GM10248 (cell line): ENCODE results near the gene ARX.

ENCODE experiments used
- CTCF ChIA-PET: fragments of 300-600 bp; sonication (Branson Sonifier 250); formaldehyde crosslinking; extraction: SDS; loops from one replicate; lab custom pipeline; 2021; ENCODE audit warnings: antibody characterized with exemption; lab: Yijun Ruan, JAX
- POLR2A ChIA-PET: fragments of 350-650 bp; sonication (Branson Sonifier 250); formaldehyde crosslinking; extraction: SDS; loops from one replicate; lab custom pipeline; 2020; ENCODE audit warnings: antibody characterized with exemption; lab: Yijun Ruan, JAX
- DNase-seq: peaks from one replicate; pipeline ENCODE4 v3.0.0; 2012; ENCODE audit errors: extremely low spot score
- TF ChIP-seq, protein P1 (sequence below): IDR thresholded peaks from 2 replicates; pipeline ENCODE4 v1.5.1; 2012; ENCODE audit warnings: mild to moderate bottlenecking, low read depth; ENCODE audit errors: extremely low read depth, missing control alignments, control extremely low read depth

The ARX gene

DNA sequence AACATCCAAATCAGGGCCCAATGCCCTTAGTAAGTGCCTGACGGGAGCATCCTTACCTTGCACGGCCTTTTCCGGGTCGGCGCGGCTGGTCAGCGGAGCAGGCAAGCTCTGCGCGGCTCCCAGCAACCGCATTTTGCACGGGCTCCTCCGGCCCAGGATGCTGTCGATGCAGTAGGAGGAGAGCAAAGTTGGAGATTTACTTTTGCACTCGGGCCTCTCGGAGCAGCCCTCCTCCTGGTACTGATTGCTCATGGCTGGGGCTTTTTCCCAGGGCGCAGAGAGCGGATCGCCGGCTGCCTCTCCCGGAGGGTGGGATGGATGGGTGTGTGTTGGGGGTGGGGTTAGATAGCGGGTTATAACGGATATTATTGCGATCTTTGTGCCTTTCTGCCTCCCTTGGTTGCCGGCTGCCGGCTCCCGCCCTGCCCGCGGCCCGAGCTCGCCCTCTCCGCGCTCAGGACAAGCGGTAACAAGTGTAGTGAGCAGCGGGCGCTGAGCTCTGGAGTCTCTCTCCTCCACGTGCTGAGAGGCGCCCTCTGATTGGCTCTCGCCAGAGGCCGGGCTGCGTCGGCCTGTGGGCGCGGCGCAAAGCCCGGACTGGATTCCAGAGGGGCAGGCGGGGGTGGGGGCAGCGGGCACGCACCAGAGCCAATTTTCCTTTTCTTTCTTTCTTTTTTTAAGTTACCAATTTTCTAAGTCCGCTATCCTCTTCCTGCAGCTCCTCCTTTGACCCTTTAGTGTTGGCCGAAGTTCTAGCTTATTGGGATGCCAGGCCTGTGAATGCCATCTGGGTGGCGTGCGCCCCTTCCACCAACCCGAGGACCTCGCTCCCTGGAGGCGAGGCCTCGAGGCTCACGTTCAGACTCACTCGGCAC lies at the start of gene ARX:
ARX (minus strand) TSS at position 480 of the 875 bp plus-strand sequence; CDS start at position 252, 228 bp downstream.
- peak; percentile 75 for DNase-seq
- POLR2A ChIA-PET = no interaction called here
- CTCF ChIA-PET = interaction anchor here (1.2 kb wide), 1 partner anchor 177 kb away, joined by 4 read pairs; no protein-coding TSS in a partner anchor
- TF ChIP-seq, protein P1, sequence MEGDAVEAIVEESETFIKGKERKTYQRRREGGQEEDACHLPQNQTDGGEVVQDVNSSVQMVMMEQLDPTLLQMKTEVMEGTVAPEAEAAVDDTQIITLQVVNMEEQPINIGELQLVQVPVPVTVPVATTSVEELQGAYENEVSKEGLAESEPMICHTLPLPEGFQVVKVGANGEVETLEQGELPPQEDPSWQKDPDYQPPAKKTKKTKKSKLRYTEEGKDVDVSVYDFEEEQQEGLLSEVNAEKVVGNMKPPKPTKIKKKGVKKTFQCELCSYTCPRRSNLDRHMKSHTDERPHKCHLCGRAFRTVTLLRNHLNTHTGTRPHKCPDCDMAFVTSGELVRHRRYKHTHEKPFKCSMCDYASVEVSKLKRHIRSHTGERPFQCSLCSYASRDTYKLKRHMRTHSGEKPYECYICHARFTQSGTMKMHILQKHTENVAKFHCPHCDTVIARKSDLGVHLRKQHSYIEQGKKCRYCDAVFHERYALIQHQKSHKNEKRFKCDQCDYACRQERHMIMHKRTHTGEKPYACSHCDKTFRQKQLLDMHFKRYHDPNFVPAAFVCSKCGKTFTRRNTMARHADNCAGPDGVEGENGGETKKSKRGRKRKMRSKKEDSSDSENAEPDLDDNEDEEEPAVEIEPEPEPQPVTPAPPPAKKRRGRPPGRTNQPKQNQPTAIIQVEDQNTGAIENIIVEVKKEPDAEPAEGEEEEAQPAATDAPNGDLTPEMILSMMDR = no peak

DNA sequence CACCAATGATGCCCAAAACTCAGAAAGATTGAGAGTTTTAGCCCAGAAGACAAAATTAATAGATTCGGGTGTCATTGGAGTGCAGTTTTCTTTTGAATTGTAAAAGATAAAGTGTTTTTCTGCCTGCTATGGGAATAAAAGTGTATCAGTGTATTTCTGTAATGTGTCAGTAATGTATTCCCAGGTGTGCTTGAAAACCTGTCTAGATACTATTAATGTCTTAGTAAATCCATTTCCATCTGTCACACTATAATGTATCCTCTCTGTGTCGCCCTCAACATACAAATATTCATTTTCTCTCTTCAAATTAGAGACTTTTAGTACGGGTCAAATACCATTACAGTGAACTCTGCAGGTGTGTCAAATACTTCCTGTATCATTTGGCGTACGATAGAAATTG lies 43.5 kb upstream of the ARX start:
- TF ChIP-seq, protein P1 = no peak
- no peak for DNase-seq
- CTCF ChIA-PET = no interaction called here
- POLR2A ChIA-PET = no interaction called here

DNA sequence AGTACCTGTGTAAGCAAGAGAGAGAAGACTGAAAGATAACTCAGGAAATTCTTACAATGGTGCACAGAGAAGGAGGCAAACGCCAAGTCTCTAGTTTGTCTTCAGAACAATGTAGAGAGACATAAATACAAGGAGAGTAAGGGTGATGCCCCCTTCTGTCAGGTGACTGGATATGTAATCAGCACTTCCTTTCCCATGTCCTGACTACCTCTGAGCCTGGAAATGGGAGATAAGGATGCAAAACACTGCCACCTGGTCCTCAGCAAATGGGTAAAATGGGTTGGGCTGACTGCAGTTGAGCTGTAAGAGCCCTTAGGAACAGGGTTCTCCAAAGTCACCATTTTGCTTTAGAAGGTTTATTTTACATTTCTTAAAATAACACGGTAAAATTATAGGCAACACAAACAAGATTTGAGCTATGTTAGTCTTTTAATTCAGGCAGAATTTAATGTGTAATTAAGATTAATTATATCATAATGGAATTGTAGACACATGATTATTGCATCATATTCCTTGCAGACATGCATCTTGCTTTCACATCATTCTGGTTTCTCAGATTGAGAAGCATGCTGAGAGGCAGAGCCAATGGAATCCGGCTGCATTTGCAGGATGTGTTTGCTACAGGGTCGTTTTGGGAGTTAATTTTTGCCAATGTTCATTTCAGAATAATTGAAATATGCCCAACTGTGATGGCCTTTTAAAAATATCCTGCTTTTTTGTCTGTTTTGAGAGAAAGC lies 37.2 kb upstream of the ARX start:
- TF ChIP-seq, protein P1 = no peak
- no peak for DNase-seq
- CTCF ChIA-PET = no interaction called here
- POLR2A ChIA-PET = no interaction called here

DNA sequence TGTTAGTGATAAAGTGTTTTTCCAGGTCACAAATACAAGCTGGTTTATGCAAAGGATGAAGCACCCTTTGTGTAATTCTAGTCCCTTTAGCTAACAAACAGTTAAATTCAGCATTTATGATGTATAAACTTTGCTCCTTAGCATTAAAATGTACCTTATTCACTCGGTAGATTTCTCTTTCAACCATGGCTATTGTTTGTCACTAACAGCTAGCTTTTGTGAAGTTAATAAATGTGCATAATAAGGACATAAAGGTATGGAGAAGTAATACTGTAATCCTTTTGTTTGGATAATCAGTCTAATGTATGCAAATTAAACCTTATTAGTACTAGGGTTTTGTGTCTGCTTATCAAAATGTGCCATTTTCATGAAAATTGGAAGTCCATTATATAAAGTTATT lies 34.2 kb upstream of the ARX start:
- TF ChIP-seq, protein P1 = no peak
- ChIA-PET CTCF (interaction anchor here (1.4 kb wide), 2 partner anchors 10 to 21 kb away, joined by 3 to 4 read pairs; no protein-coding TSS in a partner anchor), POLR2A (no interaction called here)
- DNase-seq = no peak

DNA sequence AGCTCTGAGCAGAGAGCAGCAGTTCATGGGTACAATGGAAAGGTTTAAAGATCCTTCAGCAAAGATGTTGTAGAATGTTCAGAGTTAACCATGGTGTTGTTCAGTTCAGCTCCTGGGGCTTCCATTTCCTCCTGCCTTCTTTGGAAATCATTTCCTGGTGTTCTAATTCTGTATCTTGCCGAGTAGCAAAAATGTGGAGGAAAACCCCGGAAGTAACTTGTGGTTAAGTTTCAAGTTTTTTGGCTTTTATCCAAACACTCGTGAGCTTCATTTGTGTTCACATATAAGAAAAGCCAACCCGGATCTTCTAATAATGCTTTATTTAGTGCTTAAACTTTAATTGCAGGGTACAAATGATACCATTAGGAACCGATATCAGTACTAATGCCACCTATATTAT lies 33.6 kb upstream of the ARX start:
- no peak for DNase-seq
- ChIA-PET POLR2A (no interaction called here), CTCF (interaction anchor here (1.4 kb wide), 2 partner anchors 11 to 21 kb away, joined by 3 to 4 read pairs; no protein-coding TSS in a partner anchor)
- TF ChIP-seq, protein P1 = no peak

DNA sequence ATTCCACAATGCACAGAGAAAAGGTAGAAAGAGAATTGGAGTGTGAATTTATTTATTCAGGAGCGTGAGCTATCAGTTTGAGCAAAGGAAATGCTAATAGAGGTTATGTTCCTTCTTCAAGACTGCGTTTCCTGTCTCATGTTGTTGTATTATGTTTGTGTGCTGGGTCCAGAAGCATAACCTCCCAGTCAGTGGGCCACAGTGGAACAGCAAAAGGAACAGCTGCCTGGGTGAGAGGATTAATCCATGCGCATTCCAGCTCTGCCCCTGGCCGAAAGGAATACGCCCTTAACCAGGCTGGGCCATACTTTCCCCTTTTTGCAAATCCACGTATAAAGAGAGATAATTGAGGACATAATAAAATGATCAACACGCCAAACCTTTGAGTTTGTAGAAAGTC lies 32.4 kb upstream of the ARX start:
- TF ChIP-seq, protein P1 = no peak
- ChIA-PET CTCF (no interaction called here), POLR2A (no interaction called here)
- no peak for DNase-seq
